HG03342 (cell line): ENCODE results near the gene CPNE4.

Source experiments
- ATAC-seq: cut with Tn5 transposase; IDR thresholded peaks from one replicate; pipeline ENCODE4 v1.9.1; 2021; ENCODE audit warnings: mild to moderate bottlenecking, moderate library complexity; ENCODE audit not compliant: unreplicated experiment

Gene CPNE4

GRCh38 chr3:131883711-131884407 is 151.0 kb downstream of the CPNE4 start:
- no peak for ATAC-seq

GRCh38 chr3:131883086-131883485 is 151.7 kb downstream of the CPNE4 start:
- ATAC-seq = no peak

DNA sequence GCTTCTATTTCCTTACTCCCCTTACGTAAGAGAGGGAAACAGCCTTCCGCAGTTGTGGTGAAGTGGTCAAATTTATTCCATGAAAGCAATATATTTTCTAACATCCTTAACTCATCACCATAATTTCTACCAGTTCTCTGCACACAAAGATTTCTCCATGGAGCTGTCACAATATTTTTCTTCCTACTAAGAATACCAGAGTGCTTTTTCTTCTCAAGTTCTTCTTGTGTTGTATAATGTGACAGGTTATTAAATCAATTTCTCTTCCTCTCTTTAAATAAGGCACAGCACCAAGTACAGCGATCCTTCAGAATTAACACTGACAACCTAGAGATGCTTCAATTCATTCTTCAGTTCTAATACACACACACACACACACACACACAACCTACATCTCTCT is 153.0 kb downstream of the CPNE4 start:
- no peak for ATAC-seq

DNA sequence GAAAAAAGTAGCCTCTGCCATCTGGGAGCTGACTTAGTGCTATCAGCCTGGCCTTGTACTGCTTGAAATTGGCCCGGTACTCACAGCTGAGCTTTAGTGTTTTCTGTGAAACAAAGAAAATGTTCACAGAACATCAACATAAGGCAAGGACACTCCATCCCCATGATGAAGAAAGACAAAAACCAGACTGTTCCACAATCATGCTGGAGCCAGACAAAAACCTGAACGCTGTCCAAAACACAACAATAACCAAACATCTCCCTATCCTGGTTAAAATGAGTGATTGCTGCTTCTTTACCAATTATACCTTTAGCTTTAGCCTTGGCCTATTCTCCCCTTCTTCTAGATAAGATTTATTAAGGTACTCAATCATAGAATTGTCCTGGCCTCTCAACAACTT is 153.9 kb downstream of the CPNE4 start:
- no peak for ATAC-seq

DNA sequence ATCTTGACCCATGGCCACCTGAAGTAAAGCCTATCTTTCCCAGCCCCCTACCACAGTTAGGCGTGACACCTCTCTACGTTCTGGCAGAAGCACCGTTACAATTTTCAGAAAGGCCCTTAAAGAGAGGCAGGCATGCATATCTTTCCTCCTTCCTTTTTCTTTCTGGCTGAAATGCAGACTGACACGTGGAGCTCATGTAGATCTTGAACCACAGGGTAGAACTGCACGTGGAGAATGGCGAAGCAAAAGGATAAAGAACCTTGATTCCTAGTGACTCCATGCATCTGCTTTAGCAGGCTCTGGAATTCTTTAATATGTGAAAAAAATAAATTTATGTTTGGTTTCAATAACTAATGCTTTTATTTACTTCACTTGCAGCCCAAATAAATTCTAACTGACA is 166.6 kb downstream of the CPNE4 start:
- ATAC-seq = no peak

DNA sequence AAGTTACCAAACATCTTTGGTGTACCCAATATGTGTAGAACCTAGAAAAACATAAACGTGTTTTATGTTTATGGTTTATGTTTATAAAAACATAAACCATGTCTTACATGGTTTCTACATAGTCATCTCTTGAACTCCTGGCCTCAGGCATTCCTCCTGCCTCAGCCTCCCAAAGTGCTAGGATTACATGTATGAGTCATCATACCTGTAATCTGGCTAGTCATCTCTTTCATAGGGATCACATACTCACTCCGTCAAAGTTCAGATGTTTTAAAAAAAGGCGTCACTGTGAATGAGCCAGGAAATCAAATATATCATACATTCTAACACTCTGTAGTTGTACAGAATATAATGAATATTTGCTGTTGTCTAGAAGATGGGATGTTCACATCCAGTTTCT is 178.6 kb downstream of the CPNE4 start:
- ATAC-seq = no peak

DNA sequence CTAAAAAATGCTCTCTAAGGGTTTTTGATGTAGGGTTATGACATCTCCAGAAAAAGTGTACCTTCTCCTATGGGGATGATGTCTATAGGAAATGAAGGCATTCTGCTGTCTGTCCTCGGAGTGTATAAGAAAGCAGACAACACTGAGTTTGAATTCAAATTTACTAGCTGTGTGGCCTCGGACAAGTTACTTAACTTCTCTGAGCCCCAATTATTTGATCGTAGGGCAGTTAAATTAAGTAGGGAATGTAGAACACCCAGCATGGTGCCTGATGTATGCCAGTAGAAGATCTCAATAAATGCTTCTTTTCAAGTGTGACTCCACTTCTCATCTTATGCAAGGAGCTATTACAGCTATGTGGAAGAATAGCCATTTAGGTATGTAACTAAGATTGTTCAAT is 184.6 kb downstream of the CPNE4 start:
- no peak for ATAC-seq

DNA sequence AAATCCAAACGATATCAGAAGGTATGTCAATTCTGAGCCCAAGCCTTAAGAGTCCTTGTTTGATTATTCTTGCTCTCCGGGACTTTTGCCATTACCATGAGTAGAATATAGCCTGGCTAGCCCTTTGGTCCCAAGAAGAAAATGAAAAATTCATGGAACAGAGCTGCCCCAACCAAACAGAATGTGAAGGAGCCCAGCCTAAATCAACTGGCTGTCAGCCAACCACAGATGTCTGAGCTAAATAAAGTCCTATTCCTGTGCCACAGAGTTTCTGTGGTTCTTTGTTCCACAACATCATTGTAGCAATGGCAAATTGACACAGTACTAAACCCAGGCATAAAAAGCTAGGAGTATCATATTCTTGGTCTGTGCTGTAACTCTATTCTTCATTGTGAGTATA is 185.2 kb downstream of the CPNE4 start:
- no peak for ATAC-seq

DNA sequence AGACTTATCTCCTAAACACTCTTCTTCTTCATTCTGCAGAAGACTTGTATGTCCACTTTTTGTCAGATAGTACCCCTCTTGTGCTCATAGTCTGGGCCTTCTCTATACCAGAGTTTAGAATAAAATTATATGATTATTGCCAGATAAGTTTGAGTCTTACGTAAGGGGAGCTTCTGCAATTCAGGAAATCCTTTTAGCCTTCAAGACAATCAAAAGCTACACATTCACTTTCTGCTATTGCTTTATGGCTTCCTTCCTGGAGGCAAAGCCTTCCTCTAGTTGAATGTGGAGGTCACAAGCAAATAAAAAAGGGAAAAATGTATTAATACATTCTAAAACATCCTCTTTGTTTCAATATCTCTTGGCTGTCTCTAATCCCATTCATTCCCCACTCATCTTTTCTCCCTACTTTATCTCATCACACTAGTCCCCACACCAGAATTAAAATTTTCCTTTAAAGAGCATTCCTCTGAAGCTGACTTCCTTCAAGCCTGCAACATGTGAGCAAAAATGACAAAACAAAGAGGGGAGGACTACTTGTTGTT is 186.8 kb downstream of the CPNE4 start:
- no peak for ATAC-seq

DNA sequence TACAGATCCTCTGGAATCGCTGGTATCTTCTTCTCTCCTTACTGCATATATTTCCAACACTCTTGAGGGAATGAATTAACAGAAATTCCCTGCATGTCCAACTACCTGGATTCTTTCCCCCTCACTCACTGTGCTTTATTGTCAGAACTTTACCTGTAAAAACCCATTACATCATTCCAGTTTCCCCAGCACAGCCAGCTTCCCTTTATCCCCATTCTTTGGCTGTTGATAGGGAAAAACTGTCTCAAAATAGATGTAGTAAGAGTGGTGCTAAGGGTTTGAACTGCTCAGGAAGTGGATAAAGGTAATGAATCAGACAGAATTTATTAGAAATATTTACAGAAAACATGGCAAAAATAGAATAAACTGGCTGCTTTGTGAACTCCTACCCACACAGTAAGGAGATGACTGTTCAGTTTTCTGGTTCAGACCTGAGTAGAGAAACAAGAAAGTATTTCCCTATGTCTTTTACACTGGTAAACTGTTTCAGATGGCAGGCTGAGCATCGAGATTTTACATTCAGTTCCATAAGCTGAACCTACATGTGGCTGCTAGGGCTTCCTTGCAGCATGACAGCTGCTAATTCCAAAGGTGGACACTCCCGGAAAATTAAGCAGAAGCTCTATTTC is 188.4 kb downstream of the CPNE4 start:
- ATAC-seq = no peak

GRCh38 chr3:131843174-131843573 is 191.6 kb downstream of the CPNE4 start:
- ATAC-seq = no peak

DNA sequence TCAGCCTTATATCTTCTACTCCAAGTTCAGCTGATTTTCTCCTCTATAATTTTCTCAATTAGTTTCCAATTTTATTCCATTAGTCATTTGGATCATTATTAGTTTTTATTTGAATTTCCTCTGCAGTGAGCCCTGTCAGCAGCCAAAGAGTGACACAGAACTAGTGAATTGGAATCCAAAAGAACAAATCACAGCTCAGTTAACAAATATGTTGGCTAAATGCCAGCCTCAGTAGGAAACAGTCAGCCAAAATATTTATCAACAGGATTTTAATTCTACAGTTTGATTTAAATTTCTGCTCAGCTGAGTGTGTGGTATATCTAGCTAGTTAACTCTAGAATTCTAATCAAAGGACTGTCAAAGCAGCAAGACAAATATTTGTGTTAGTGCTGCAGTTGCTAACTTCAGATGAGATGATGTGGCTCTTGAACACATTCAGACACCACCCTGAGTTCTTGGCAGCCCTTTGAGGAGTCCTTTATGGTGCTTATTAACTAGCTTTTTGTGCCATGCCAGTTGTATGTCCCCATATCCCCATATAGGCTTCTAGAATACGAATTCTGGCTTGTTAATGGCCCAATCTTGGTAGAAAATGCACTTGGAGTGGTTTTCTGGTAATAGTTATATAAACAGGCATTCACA is 194.5 kb downstream of the CPNE4 start:
- no peak for ATAC-seq

GRCh38 chr3:131835906-131836305 is 198.9 kb downstream of the CPNE4 start:
- no peak for ATAC-seq

DNA sequence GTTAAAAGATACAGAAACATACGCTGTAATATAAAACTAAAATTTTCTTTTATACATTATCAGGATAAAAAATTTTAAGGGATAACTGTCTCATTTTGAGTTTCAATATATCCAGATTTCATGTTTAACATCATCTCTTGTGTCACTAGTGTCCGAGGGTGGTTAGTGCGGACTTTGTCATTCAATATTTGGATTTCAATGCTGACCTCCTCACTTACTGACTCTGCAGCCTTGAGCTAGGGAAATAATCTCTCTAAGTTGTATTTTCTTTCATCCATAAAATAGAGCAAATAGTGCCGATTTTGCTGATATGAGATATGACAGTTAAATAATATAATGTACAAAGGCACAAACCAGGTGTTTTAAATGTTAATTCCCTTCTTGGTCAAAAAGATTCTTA is 203.2 kb downstream of the CPNE4 start:
- ATAC-seq = no peak

DNA sequence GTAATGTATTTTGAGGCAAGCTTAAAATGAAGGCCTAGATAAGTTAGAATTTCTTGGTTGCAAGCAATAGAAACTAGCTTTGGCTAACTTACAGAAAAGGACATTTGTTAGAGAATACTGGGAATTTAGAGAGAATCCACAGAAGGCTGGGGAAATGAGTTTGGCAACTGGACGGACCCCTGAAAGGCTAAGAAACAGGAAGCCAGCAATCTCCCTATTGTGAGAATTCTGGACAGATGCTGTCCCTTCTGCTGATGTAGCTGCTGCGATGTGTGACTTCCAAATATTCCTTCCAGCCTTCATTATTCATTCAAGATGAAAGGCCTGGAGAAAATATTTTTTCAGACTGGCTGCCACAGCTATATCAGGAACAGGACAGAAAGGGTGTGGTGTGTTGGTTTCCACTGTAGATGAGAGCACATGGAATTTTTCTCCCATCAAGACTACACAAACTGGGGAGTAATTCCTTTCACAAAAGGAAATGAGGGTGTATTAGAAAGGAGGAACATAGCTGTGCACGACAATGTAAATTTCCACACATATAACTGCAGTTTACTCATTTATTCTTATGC is 213.5 kb downstream of the CPNE4 start:
- no peak for ATAC-seq

DNA sequence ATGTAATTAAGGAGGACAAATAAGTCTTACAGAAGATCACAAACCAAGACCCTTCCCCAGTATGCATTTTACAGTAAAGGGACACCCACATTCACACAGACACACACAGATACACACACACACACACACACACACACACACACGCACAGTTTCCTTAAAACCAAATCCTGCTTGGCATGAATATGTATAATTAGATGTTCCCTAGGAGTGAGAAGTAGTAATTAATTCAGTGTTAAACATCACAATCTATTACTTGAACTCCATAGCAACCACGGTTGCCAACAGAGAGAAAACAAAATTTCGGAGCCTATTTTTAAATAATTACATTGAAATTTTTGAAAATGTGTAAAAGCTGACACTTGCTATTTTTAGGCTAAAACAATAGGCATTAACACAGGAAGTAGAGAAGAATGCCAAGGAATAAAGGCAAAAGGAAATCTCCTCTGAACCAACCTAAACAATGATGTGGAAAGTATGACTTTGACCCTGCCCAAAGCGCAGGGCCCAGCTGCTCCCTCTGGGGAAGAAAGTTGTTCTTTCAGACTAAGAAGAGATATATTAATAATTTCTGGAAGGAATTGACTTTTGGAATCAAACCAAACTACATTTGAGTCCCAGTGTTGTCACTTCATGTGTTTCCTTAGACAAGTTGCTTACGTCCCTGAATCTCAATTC is 215.3 kb downstream of the CPNE4 start:
- ATAC-seq = no peak

DNA sequence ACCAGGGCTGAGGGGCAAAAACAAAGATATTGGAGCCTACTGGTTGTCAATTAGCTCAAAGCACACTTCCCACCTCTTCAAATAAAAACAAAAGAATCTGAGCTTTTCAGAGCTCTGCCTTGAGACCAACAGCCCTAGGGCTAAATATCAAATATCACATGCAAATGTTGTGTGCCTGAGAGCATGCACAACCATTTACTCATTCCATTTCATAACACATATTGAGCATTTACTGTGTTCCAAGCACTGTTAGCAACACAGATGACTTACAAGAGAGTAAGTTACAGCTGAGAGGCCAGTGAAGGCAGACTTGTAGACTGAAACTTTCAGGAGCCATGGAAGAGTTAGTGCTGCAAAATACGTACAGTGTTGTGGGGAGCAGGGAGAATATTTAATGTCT is 222.4 kb downstream of the CPNE4 start:
- ATAC-seq = no peak

- no peak for ATAC-seq
These were observed 223.3 kb downstream of the CPNE4 start for GRCh38 chr3:131811481-131811880.

- peak; percentile 85 for ATAC-seq
These were observed 227.0 kb downstream of the CPNE4 start for GRCh38 chr3:131807822-131808221.

DNA sequence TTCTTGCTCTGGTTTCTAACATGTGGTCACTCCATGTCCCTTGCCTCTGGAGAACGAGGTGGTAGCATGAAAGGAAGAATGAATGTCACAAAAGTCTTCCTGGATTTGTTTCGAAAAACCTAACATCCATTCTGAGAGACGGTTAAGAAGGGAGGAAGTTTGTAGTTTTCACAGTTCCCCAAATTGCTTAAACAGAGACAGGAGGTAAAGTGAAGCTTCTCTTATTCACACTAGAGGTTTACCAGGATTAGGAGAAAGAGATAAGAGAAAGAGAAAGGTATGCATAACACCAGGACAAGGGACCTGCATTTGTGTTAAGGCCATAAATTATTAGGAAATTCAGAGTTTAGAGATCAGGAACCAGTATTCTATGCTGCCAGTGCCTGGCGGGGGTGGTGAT is 228.1 kb downstream of the CPNE4 start:
- ATAC-seq = no peak

DNA sequence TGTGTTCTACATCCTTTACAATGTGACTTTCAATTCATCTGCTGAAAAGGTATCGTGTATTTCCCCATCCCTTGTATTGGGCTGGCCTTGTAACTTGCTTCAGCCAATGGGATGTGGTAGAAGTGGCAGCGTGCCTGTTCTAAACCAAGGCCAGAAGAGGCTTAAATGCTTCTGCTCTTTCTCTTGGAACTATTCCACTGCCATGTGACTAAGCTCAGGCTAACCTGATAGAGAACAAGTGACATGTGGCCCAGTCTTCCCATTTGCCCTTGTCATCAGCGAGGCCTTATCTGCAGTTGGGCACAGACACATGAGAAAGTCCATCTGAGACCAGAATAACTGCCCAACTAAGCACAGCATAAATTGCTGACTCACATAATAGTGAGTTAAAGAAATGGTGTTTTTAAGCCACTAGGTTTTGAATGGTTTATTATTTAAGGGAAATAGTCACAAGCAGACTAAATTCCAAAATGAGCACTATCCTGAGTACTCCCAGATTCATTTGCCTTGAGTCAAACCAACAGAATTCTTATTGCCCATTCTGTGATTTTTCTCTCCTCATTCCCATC is 230.2 kb downstream of the CPNE4 start:
- no peak for ATAC-seq
